Breast epithelium (tissue), 4 donors: ENCODE data around the gene PBOV1. TPM values are rescaled to one million over a fixed set of nuclear protein-coding genes. Genes with fewer than 3 reads are reported as not detected.
A peak's percentile ranks its signal among the peaks of the same experiment; 100 is the strongest.

ENCODE experiments used
- DNase-seq, 2 donors: peaks; one replicate each; pipeline ENCODE4 v3.0.0-alpha.2; 2019; ENCODE audit warnings: low spot score in 2 of 2
- H3K27ac ChIP-seq, 2 donors: fragments of 200-600 bp; sonication (generic) in 1 of 2; one replicate each; pipeline ENCODE4 v1.5.1; 2016 to 2019; ENCODE audit warnings: mild to moderate bottlenecking in 1 of 2
- H3K27me3 ChIP-seq, 2 donors: fragments of 200-600 bp; sonication (generic) in 1 of 2; one replicate each; pipeline versions ENCODE4 v1.5.1 to v1.6.0; 2017 to 2019; ENCODE audit warnings: control low read depth in 1 of 2, mild to moderate bottlenecking in 1 of 2
- H3K36me3 ChIP-seq: fragments of 200-600 bp; one replicate; pipeline ENCODE4 v1.5.1; 2019
- H3K4me1 ChIP-seq, 2 donors: fragments of 200-600 bp; sonication (generic); one replicate each; pipeline ENCODE4 v1.5.1; 2016 to 2019; ENCODE audit warnings: control low read depth in 1 of 2
- H3K4me3 ChIP-seq, 3 donors: fragments of 200-600 bp; sonication (generic); 1 replicate in 2 of 3; 2 replicates in 1 of 3; pipeline ENCODE4 v1.5.1; 2016 to 2019; ENCODE audit warnings: mild to moderate bottlenecking in 3 of 3, moderate library complexity in 2 of 3
- H3K9me3 ChIP-seq, 2 donors: fragments of 200-600 bp; sonication (generic) in 1 of 2; one replicate each; pipeline ENCODE4 v1.5.1; 2016 to 2019; ENCODE audit warnings: control low read depth in 1 of 2
- CTCF ChIP-seq, 3 donors: fragments of 450-650 bp; IDR thresholded peaks; one replicate each; pipeline ENCODE4 v1.5.1; 2016 to 2017; ENCODE audit warnings: antibody characterized with exemption in 3 of 3, mild to moderate bottlenecking in 3 of 3, moderate library complexity in 3 of 3
- POLR2A ChIP-seq: fragments of 450-650 bp; IDR thresholded peaks from one replicate; pipeline ENCODE4 v1.6.1; 2016; ENCODE audit warnings: antibody characterized with exemption, mild to moderate bottlenecking, moderate library complexity
- POLR2AphosphoS5 ChIP-seq, 3 donors: sonication (generic); formaldehyde crosslinking; IDR thresholded peaks; one replicate each; pipeline ENCODE4 v1.6.1; 2017; ENCODE audit warnings: antibody characterized with exemption in 3 of 3
- intact Hi-C: fragments of 100-400 bp; cut with DNase I; formaldehyde crosslinking; loops from one replicate; pipeline ENCODE4 v1.15.1; 2023; ENCODE audit warnings: low total_unique reads
- total RNA-seq, 3 donors: library from RNA; depleted of rRNA; stranded (reverse); fragments of >200 nt; gene quantifications; one replicate each; pipeline ENCODE4 v1.1.0, GENCODE V29; 2016

PBOV1 gene
- total RNA-seq, 3 donors from 2014 or later = not detected

- Histone ChIP-seq H3K27me3 (no peaks in the 10 kb centered on the region), H3K27ac (peak overlapping the region; percentile 42 to 44), H3K36me3 (no peaks in the 10 kb centered on the region), H3K9me3 (no peaks in the 10 kb centered on the region), H3K4me3 (no peak overlapping the region), H3K4me1 (no peaks in the 10 kb centered on the region)
- no peak for TF ChIP-seq POLR2AphosphoS5 (IDR thresholded peaks at IDR 0.05)
- TF ChIP-seq POLR2A = no peak
- no peak for TF ChIP-seq CTCF (IDR thresholded peaks at IDR 0.05)
- intact Hi-C loops = no loop called here
- DNase-seq = no peak
Measured at GRCh38 chr6:138258991-138259390, 40.7 kb upstream of the PBOV1 start.

GRCh38 chr6:138258197-138258596 is 39.9 kb upstream of the PBOV1 start:
- Histone ChIP-seq H3K9me3 (no peaks in the 10 kb centered on the region), H3K27ac (no peak overlapping the region), H3K36me3 (no peaks in the 10 kb centered on the region), H3K4me1 (no peaks in the 10 kb centered on the region), H3K27me3 (no peaks in the 10 kb centered on the region), H3K4me3 (no peak overlapping the region)
- intact Hi-C loops = no loop called here
- TF ChIP-seq POLR2A (no peak), CTCF (IDR thresholded peaks at IDR 0.05) (no peak), POLR2AphosphoS5 (IDR thresholded peaks at IDR 0.05) (no peak)
- DNase-seq = no peak

GRCh38 chr6:138257638-138258040 is 39.3 kb upstream of the PBOV1 start:
- intact Hi-C loops = no loop called here
- TF ChIP-seq CTCF (IDR thresholded peaks at IDR 0.05) (no peak), POLR2A (no peak), POLR2AphosphoS5 (IDR thresholded peaks at IDR 0.05) (no peak)
- H3K27me3 ChIP-seq = no peaks in the 10 kb centered on the region
- no peaks in the 10 kb centered on the region for H3K36me3 ChIP-seq
- DNase-seq = no peak
- H3K4me3 ChIP-seq = no peak overlapping the region
- H3K9me3 ChIP-seq = no peaks in the 10 kb centered on the region
- H3K4me1 ChIP-seq = no peaks in the 10 kb centered on the region
- no peak overlapping the region for H3K27ac ChIP-seq

- H3K9me3 ChIP-seq = no peaks in the 10 kb centered on the region
- DNase-seq = no peak
- no peaks in the 10 kb centered on the region for H3K27me3 ChIP-seq
- no peak for TF ChIP-seq CTCF (IDR thresholded peaks at IDR 0.05)
- TF ChIP-seq POLR2A = no peak
- no peak for TF ChIP-seq POLR2AphosphoS5 (IDR thresholded peaks at IDR 0.05)
- intact Hi-C loops = no loop called here
- H3K4me3 ChIP-seq = no peak overlapping the region
- H3K36me3 ChIP-seq = no peaks in the 10 kb centered on the region
- H3K27ac ChIP-seq = no peak overlapping the region
- no peaks in the 10 kb centered on the region for H3K4me1 ChIP-seq
Measured at GRCh38 chr6:138255443-138255842, 37.2 kb upstream of the PBOV1 start.

GRCh38 chr6:138253731-138254130 is 35.4 kb upstream of the PBOV1 start:
- Histone ChIP-seq H3K36me3 (no peaks in the 10 kb centered on the region), H3K9me3 (no peaks in the 10 kb centered on the region), H3K4me1 (no peaks in the 10 kb centered on the region), H3K27ac (no peak overlapping the region), H3K4me3 (no peak overlapping the region), H3K27me3 (no peaks in the 10 kb centered on the region)
- intact Hi-C loops = no loop called here
- DNase-seq = no peak
- no peak for TF ChIP-seq CTCF (IDR thresholded peaks at IDR 0.05)
- no peak for TF ChIP-seq POLR2A
- no peak for TF ChIP-seq POLR2AphosphoS5 (IDR thresholded peaks at IDR 0.05)
